NCI-H2227 (cell line): ENCODE results near the gene E2F2.
A peak's percentile ranks its signal among the peaks of the same experiment; 100 is the strongest.
"Not testable (repeated sequence)": the region's sequence is repeated elsewhere in the genome, so short reads cannot be mapped to it uniquely, and the experiment has no call there.

ENCODE experiments used
- DNase-seq: peaks from one replicate; lab custom pipeline; 2025; ENCODE audit not compliant: unreplicated experiment; lab: John Stamatoyannopoulos, UW

Gene E2F2

DNA sequence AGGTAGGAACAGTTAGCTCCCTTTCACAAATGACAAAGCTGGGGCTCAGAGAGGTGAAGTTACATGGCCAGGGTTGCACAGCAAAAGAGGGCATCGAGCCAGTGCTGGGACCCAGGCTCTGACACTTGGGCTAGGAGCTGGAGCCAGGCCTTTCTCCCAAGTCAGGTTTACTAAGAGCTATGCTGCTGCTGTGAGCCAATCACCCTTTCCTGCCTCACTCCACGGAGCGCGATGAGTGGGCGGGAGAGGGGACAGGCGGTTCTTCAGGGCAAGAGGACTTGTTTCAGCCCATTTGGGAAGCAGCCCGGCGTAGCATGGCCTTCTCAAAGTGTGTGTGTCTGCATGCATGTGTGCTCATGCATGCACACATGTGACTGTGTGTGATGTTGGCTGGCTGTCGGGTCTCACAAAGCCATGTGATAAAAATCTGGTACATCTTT is 17.7 kb upstream of the E2F2 start:
- DNase-seq, result no peak

DNA sequence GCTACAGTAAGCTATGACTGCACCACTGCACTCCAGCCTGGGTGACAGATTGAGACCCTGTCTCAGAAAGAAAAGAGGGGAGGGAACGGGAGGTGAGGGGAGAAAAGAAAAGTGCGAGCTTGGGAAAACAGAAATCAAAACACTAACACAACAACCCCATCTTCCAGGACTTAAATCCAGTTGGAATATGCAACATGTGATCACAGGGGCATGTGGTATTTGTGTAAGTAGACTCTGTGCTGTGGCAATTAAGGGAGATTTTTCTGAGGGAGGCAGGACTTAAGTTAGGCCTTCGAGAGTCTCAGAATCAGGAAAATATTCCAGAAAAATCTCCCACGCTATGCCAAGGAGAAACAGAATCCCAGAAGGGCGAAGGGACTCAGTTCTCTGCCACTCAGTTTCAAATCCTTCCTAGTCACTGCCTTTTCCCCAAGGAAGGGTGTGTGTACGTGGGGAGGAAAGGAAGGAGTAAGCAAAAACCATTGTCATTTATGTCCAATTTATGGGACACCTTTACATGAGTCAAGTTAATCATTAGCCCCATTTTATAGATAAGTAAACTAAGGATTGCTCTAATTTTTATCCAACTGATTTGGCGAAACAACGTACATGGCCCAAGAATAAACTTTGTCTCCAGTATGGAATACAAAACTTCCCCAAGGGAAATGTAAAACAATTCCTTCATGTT is 16.0 kb upstream of the E2F2 start:
- no peak for DNase-seq

DNA sequence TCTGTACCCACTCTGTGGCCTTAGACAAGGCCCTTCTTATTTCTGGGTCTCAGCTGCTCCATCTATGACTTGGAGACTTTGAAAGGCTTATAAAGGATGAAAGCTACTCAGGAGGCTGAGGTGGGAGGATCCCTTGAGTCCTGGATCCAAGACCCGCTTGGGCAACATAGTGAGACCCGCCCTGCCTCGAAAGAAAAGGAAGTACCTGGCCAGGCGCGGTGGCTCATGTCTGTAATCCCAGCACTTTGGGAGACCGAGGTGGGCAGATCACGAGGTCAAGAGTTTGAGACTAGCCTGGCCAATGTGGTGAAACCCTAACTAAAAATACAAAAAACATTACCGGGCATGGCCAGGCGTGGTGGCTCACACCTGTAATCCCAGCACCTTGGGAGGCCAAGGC is 14.8 kb upstream of the E2F2 start:
- no peak for DNase-seq

DNA sequence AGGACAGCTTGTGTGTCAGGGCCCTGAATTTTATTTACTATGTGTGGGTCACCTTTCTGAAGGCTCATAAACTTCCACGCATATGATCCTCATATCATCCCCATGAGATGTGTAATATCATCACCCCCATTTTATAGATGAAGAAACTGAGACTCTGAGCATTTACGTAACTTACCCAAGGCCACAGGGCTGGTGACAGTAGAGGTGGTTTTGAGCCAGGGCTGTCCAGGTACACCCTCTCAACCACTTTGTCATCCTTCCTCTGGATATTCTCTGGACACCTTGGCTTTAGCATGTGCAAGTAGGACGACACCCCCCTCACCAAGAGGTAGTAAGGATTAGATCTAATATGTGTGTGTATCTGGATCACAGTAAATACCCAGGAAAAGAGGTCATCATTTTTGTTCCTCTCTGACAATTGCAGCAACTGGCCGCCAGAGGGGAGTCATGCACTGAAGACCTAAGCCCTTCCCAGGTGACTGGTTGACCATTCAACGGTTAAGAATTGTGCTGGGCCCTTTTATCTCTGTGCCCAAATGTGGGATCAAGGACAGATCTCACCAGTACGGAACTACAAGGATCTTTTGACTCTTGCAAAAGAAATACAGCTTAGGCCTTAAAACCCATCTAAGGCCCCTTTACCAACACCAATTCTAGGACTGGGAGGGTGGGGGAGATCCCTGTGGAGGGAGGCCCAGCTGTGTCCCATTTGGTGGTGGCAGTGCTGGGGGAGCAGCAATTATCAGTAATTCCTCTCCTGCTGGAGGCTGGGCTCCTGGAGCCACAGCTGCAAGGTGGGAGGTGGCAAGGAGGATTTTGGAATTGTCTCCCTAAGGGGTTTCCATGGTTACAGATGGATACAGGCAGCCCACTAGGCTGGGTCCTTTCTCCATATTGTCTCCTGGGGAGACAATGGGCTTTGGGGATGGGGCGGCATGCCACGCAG is 13.7 kb upstream of the E2F2 start:
- peak; percentile 90 for DNase-seq

DNA sequence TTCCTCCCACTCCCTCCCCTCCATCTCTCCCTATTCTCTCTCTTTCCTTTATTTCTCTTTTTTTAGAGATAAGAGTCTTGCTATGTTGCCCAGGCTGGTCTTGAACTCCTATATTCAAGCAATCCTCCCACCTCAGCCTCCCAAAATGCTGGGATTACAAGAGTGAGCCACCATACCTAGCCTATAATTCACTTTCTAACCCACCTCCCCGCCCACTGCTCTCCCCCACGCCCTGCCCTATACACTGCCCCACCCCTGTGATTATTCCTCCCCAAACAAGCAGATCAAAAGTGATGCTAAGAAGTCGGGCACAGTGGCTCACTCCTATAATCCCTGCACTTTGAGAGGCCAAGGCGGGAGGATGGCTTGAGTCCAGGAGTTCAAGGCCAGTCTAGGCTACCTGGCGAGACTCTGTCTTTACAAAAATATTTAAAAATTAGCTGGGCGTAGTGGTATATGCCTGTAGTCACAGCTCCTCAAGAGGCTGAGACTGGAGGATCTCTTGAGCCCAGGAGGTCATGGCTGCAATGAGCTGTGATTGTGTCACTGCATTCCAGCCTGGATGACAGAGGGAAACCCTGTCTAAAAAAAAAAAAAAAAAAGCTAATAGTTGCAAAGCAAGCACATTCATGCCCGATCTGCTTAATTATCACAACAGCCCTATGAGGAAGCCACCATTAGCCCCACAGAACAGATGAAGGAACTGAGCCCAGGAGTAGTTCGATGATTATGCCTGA is 12.8 kb upstream of the E2F2 start:
- DNase-seq, result no peak

DNA sequence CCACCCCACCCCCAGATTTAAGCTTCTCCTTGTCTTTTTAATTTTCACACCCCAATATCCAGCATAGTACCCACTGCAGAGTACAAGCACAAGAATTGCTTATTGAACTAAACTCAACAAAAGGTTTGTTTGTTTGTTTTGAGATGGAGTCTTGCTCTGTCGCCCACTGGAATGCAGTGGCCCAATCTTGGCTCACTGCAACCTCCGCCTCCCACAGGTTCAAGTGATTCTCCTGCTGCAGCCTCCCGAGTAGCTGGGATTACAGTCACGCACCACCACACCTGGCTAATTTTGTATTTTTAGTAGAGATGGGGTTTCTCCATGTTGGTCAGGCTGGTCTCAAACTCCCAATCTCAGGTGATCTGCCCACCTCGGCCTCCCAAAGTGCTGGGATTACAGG is 11.9 kb upstream of the E2F2 start:
- not testable (repeated sequence) for DNase-seq

DNA sequence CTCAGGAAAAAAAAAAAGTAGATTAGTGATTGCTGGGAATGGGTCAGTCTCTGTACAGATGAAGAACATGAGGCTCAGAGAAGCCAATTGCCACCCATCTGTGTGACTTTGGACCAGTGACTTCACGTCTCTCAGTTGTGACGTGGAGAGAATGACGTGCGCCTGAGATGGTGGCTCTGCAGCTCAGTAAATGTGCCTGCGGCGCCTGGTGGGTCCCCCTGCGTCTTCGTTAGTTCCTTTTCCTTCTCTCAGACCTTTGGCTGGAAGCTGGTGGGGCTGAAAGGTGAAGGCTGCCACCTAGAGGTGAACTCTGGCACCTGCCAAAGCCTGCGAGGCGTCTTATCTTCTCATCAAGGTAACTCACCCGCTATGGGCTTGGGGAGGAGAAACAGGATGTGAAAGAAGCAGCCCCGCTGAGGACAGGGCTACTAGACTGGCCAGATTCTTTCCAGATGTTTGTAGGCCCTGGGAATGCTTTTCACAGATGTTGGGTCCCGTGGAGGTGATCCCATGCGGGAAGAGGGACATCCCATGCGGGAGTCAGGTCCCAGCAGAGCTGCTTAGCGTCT is 8.7 kb upstream of the E2F2 start:
- DNase-seq, result peak; percentile 94

DNA sequence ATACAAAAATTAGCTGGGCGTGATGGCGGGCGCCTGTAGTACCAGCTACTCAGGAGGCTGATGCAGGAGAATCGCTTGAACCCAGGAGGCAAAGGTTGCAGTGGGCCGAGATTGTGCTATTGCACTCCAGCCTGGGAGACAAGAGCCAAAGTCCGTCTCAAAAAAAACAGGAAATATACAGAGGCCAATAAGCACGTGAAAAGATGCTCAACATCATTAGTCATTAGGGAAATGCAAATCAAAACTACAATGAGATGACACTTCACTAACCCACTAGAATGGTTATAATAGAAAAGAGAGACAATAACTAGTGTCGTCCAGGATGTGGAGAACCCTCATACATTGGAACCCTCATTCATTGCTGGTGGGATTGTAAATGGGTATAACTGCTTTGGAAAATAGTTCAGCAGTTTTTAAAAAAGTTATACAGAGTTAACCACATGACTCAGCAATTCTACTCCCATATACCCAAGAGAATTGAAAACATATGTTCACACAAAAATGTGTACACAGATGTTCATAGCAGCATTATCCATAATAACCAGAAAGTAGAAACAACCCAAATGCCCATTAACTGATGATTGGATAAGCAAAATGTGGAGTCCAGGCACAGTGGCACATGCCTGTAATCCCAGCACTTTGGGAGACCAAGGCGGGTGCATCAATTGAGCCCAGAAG is 6.4 kb upstream of the E2F2 start:
- no peak for DNase-seq

DNA sequence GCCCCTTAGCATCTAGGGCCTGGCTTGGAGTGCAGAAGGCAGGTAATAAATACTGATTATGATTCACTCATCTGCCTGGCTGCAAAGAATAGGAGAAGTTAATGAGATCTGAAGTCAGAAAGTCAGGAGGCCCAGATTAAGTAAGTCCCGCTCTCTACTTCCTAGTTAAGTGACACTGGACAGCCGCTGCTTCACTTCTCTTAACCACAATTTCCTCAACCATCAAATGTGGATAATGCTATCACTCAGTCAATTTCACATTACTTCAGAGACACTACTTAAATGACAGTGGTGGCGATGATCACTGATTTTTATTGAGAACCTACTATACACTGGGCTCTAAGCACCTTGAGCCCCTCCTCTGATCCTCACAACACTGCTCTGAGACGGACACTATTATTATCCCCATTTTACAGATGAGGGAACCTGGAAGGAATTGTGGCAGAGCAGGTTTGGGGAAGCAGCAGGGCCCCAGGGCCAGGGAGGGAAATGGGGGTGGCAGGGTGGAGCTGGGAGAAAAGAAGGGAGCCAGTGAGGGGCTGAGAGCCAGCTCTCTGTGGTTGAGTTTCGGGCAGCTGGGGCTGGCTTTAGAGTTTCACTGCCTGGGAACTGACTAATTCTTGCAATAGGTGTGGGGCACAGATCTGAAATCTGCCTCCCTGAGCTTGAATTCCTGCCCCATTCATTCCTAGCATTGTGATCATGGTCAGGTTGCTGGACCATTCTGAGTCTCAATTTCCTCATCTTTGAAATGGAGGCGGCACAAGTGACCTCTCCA is 2.4 kb upstream of the E2F2 start:
- DNase-seq, result no peak

DNA sequence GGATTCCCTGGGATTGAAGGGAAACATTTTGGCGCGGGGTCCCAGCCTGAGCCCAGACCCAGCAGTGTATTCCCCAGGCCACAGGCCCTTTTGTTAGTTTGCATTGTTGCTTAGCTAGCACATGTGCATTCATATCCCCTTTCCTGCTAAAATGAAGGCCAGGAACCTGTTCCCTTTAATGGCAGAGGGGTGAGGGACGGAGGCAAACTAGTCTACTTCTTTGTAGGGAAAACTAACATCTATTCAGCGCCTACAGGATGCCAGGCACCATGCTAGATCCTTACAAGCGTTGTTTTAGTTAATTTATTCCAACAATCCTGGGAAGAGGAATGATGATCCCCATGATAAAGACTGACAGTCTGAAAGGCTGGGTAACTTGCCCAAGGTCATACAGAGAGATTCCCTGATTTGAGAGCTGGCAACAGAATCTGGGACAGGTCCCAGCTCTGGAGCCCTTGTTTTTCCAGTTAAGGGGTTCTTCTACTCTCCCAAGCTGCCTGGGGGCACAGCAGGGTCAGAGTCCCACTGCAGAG is 595 bp upstream of the E2F2 start:
- DNase-seq, result no peak

DNA sequence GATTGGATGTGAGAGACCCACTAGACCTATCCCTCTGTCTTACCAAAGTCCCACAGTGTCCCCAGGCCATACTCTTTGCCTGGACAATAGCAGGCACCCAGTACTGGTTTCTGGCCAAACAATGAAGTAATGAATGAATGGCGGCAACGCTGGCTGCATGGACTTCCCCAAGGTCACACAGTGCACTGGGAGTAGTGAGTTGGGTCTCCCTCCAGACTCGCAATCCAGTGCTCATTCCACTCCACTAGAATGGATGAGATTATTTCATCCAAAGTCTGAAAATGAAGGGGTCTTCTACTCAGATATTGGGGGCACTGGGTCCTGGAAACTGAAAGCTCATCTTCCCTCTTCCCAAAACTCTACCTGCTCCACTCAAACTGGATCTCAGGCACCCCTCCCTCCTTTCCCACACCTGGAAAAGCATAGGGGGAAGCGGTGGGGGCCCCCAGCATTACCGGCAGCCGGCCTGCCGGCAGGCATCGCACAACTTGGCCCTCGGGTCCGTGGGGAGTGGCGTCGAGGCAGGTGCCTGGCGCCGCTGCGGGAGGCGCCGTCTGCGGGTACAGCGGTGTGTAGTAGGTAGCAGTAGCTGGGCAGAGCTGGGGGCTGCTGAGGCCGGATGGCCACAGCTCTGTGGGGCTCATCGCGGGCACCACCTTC is 816 bp downstream of the E2F2 start:
- peak; percentile 60 for DNase-seq

DNA sequence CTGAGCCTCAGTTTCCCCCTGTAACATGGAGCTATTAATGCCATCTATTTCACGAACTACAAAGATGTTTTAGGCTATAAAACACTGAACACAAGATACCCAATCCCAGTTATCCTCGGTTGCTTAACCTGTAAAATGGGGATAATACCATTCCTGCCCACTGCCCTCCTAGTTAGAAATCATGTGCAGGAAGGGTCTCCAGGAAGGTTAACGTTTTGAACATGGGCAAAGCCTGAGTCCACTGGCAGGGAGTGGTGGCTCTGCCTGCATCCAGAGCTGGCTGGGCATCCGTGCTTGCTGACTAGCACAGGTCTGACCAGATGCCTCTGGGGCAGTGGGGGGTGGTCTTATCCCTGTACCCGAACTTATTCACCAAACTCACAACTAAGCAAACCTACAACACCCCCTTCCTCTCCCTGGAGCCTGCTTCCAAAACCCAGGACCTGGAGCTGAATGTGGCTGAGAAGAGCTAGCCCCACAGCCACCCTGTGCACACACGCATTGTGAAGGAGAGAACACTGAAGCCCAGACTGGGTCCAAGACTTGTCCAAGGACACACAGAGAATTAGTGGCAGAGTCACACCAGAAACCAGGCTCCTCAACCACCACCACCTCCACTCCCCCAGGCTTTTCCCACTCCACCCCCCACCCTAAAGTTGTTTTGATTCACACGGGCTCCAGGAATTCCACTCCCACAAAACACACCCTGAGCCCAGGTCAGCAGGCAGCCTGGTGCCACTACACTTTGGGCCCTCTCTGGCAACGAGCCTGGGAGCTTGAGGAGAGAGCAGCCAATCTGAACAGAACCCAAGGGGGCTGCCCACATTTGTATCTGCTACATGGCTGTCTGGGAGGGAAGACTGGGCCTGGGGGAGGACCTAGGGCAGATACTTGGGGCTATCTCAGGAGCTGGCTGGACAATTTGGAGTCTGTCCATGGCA is 1.6 kb downstream of the E2F2 start:
- no peak for DNase-seq

DNA sequence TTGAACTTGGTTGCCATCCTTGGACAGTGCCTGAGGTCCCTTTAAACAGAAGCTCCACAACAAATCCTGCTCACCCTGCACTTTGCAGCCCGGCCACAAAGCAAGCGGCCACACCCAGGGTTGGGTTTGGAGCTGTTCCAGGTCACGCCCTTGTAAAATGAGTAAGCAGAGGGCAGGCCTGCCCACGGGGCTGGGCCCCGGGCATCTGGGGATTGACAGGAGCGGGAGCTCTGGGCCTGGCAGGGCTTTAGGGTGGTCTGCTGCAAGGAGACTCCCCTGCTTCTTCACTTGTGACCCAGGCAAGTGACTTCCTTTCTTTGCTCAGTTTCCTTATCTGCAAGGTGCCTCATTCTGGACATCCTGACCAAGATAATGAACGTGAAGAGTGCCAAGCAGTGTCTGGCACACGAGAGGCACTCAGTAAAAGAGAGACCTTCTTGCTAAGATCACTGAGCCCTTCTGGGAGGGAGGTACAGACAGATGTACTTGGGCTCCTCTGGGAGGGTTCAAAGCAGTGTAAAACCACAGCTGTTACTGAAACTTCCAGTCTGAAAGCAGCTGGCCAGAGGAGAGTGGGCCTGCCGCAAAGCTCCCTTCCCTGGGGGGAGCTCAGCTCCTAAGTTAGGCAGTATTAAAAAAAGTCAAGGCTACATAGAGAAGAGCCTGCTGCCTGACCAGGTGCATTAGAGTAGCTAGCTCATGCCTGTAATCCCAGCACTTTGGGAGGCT is 2.6 kb downstream of the E2F2 start:
- DNase-seq, result peak; percentile 41

DNA sequence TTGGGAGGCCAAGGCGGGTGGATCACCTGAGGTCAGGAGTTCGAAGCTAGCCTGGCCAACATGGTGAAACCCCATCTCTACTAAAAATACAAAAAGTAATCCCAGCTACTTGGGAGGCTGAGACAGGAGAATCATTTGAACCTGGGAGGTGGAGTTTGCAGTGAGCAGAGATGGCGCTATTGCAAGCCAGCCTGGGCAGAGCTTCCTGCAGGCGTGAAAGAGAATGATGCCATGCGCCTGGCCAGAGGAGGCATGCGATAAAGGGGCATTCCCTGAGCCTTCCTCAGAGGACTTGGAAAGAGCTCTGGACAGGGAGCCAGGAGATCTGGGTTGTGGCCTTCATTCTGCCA is 3.2 kb downstream of the E2F2 start:
- no peak for DNase-seq

DNA sequence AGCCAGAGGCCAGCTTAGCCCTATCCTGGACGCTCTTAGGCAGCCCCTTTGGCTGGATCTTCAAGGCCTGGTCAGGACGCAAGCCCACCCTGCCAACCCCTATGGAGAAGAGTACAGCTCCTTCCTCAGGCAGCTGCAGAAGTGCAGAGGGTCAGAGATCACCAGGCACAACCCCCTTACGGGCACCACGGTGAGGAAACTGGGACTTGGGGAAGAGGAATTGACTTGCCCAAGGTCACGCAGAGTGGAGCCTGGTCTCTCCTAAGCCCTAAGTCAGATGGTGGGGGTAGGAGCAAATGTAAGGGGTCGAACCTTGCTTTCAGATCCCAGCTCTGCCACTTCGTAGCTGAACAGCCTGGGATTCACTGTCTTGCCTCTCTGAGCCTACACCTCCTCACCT is 3.7 kb downstream of the E2F2 start:
- no peak for DNase-seq

DNA sequence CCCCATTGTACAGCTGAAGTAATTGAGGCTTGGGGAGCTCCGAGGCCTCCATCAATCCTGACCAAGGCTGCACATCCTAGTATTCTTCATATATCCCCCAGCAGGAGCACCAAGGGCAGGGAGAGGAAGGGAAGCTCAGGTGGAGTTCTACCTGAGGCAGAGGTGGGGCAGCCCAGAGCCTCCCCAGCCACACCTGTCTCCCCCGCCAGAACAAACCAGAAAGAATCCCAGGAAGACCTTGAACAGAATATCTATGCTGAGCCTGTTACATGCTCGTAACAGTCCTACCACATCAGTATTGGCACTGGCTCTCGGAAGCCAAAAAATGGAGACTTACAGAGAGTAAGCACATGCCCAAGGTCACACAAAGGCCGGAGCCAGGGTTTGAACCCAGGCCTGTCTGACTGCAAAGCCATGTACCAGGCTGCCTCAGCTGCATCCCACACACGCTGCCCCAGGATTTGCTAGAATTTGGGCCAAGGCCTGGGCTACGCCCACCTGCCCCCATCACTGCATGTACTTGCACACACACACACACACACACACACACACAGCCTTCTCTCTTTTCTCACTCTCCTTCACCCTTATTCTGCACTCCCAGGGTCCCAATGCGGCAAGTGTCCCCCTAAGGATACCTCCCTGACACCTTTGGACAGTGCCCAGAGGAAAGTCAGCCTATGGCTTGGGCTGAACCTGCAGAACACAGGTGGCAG is 4.5 kb downstream of the E2F2 start:
- DNase-seq, result no peak
